GM18867 (cell line): ENCODE data around the gene TRAF3.
"Not testable (repeated sequence)": the region's sequence is repeated elsewhere in the genome, so short reads cannot be mapped to it uniquely, and the experiment has no call there.

Experiments used
- ATAC-seq: cut with Tn5 transposase; IDR thresholded peaks from one replicate; pipeline ENCODE4 v1.9.1; 2021; ENCODE audit warnings: mild to moderate bottlenecking, moderate library complexity; ENCODE audit not compliant: unreplicated experiment

Gene TRAF3

DNA sequence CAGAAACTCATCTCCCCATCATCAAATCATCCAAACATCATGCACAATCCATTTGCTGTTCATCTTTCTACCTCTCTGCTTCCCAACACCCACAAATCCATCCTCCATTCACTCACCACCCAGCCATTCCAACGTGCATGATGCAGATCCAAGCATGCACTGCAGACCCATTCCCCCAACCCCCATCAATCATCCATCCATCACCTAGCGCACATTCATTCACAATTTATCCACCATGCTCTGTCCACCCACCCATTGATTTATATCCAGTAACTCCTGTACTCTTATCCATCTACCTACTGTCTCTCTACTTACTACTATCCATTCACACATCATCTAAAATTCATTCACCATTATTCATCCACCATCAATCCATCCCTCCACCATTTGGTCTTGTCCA lies 141.2 kb downstream of the TRAF3 start:
- ATAC-seq: no peak

DNA sequence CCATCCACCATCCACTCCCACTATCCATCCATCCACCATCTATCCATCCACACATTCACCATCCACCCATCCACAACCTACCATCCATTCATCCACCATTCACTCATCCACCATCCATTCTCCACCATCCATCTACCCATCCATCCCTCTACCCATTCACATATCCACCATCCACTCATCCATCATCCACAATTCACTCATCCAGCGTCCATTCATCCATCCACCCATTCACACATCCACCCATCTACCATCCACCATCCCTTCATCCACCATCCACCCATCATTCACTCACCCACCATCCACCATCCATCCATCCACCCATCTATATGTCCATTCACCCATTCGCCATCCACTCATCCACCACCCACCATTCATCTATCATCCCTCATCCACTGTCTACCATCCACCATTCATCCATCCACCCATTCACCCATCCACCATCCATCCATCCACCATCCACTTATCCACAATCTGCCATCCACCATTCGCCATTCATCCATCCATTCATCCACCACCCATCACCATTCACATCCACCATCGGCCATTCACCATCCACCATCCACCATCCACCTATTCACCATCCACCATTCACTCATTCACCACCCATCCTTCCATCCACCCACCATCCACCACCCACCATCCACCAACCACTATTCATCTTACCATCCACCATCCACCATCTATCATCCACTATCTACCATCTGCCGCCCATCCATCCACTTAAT lies 143.2 kb downstream of the TRAF3 start:
- ATAC-seq: no peak

DNA sequence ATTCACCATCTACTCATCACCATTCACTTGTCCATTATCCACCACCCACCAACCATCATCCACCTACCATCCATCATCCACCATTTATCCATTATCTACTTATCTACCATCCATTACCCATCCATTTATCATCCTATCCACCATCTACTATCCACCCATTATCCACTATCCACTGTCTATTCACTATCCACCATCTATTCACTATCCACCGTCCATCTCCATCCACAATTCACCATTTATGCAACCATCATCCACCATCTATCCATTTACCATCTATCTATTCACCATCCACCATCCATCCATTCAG lies 143.7 kb downstream of the TRAF3 start:
- ATAC-seq: no peak

DNA sequence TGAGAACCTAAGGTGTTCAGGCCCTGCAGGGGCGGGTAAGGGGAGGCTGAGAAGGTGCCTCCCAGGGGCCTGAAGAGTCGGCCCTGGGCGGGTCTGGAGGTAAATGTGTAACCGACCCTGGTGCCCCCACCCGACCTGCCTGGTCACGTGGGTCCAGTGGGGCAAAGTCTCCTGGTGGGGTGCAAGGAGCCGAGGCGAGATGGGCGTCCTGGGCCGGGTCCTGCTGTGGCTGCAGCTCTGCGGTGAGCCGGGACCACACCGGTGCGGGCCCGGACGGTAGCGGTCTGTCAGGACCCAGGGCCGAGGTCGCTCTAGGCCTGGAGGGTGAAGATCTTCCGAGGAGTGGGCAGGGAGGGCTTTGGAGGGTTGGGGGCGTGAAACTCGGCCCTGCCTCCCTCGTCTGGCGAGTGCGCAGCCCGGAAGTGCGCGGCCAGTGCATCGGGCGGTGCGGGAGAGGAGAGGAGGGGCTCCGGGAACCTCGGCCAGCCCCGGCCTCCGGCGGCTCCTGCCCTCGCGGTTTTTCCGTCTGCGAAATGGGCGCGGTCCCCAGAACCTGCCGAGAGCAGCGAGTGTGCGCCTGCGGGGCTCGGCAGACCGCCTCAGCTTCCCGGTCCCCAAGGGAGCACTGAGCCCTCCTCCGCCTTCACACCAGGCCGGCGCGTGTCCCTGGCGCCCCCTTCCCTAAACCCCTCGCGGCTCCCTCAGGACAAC lies 145.4 kb downstream of the TRAF3 start, which contains the start of gene AMN:
TSS of gene AMN (plus strand) at position 174 of the 711 bp plus-strand sequence. CDS start at position 200, 26 bp downstream.
- ATAC-seq: no peak

DNA sequence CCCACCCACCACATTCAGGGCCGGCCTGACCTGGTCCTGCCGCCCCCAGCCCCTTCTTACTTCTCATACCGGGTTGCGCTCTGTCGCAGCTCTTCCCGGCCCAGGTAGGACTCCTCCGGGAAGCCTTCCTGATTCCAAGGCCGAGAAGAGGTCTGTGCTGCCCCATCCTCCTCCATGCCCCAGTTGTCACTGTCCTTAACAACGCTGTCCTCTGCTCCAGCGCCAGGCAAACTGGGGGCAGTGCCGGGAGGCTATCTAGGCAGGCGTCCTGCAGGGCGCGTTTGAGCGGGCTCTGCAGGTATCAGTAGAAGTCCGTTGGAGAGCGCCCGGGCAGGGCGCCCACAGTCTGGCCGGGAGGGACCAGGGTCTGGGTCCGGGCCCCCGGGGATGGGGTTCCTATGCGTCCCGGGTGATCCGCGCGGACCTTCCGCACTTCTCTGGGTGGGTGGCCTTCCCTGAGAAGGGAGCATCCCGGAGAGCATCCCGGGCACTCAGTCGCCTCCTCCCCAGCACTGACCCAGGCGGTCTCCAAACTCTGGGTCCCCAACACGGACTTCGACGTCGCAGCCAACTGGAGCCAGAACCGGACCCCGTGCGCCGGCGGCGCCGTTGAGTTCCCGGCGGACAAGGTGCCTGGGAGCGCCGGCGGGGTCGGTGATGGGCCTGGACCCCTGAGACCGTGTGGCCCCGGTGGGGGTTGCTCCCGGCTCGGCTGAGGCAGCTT lies 146.1 kb downstream of the TRAF3 start:
- no peak for ATAC-seq

DNA sequence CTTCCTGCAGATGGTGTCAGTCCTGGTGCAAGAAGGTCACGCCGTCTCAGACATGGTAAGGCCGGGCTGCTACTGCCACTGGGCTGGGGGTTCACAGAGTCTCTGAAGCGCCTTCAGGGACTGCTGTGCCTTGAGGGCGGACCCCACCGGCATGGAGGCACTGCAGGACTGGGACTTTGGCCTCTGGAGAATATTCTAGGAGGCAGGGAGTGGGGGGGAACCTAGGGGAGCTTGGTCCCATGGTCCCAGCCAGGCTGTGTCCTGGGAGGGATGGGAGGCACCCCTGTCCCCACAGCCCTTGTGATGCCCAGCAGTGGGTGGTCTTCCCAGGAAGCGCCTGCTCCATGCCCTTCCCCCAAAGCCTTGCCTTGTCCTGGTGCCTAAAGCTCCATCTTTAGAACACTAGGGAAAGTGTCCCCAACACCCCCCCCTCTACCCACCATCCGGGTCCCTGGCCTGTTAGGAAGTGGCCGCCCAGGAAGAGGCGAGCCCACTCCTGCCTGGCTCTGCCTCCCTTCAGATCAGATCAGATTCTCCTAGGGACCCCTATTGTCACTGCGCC lies 146.8 kb downstream of the TRAF3 start:
- ATAC-seq: no peak

DNA sequence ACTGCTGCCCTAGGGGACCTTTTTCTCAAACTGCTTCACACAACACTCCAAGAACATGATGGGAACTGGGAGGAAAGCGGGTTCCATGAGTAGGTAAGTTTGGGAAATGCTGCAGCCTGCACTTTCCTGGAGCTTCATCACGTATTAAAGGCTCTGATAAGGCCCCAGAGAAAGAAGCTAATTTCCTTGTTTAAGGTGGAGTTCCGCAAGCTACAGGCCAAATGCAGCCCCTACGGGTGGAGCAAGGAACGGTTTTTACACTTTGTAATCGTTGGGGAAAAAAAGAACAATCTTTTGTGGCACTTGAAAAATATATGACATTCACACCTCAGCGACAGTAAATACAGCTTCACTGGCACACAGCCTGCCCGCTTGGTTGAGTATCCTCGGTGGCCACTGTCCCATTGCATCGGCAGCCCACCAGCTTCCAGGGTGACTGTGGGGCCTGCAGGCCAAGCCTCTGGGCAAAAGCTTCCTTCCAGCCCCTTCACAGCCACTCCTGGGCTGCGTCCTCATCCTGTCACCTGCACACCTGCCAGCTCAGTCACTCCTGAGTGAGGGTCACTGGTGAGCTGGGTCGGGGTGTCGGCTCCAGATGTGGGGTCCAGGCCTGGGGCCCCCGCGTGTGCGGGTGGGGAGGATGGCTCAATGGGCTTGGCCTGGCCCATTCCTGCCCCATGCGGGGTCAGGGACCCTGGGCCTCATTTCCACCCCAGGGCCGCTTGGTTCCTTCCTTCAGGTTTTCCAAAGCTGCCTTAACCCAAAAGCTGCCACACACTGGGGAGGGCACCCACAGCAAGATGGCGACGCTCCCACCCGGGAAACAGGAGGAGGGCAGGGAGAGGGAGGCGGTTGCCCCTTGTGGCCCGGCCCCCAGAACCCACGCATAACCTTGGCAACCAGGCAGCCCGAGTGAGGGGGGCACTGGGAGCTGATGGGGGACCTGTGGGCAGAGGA lies 147.7 kb downstream of the TRAF3 start:
- ATAC-seq: no peak

DNA sequence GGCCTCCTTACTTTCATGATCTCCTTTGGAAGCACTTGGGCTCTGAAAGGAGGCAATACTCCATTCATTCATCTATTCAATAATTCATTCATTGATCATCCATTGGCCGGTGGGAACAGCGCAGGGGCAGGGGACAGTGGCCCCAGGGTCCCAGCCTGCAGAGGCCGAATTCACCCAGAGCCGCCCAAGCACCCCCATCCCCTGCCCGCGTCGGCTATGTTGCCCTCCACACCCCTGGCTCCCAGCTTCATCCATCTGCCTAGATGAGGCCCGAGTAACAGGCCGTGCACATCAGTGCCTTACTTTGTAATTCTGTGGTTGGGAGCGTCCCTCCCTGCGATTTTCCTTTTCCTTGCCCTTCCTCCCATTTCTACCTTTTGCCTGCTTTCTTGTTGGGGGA lies 148.4 kb downstream of the TRAF3 start:
- no peak for ATAC-seq

DNA sequence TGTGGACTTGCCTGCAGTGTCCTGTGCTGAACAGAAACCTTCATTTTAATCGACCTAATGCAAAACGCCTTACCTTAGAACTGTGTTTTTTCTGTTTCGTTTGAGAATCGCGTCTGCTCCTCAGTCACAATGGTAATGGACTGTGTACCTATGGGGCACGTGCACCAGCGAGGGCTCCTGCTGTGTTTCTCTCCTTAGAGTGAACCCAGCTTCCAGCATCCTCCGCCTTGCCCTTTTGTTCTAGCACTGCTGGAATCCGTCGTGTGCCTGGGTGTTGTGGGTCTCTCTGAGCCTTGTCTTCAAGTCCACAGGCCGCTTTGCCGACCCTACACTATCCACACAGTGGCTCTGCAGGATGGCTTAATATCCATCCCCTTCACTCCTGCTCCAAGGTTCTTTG lies 148.9 kb downstream of the TRAF3 start:
- ATAC-seq: no peak

DNA sequence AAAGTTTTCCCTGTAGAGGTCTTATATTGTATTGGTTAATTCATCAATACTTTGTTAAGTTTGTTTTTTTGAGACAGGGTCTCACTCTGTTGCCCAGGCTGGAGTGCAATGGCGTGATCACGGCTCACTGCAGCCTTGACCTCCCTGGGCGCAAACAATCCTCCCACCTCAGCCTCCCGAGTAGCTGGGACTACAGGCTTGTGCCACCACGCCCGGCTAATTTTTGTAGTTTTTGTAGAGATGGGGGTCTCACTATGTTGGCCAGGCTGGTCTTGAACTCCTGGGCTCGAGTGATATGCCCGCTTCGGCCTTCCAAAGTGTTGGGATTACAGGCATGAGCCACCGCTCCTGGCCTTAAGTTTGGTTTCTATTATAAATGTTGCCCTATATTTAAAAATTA lies 149.6 kb downstream of the TRAF3 start:
- not testable (repeated sequence) for ATAC-seq

DNA sequence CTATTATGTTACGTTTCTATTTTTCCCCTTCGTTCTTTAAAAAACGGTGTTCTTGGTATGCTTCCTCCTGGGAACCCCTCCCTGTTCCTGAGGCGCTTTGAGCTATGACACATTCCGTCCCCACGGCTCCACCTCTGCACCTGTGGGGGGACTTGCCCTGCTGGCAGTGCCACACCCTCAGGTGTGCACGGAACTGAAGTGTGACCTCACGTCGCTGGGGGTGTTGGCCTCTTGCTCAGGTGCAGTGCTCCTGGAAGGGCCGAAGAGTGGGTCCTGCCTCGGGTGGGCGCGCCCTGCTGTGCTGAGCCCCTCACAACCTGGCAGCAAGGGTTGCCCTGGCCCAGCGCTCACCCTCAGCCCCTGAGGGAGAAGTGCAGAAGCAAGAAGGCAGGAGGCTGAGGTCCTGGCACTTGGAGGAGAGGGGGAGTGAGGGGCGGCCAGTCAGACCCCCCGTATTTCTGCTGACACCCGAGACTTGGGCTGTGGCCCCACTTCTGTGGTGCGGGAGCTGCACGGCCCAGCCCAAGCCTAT lies 150.2 kb downstream of the TRAF3 start:
- ATAC-seq: no peak

DNA sequence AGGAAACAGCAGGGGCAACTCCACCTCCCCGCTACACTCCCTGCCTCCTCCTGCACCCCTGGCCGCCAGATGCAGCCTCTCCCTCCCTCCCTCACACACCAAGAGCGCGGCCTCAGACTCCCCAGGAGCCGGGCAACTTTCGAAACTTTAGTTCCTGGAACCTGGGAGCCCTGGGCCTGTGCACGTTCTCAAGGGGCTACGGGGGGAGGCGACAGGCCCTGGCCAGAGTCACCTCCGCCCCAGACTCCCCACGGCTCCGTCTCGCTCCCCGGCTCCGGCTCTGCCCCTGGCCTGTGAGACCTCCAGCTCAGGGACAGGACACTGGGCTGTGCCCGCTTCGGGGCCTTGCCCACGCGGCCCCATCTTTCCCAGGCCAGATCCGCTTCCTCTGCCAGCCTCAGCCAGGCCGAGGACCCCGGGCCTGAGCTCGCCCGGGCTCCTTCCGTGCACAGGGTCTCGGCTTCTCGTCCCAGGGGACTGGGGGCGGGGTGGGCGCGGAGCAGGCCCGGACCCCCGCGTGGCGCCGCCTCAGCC lies 150.7 kb downstream of the TRAF3 start:
- no peak for ATAC-seq

DNA sequence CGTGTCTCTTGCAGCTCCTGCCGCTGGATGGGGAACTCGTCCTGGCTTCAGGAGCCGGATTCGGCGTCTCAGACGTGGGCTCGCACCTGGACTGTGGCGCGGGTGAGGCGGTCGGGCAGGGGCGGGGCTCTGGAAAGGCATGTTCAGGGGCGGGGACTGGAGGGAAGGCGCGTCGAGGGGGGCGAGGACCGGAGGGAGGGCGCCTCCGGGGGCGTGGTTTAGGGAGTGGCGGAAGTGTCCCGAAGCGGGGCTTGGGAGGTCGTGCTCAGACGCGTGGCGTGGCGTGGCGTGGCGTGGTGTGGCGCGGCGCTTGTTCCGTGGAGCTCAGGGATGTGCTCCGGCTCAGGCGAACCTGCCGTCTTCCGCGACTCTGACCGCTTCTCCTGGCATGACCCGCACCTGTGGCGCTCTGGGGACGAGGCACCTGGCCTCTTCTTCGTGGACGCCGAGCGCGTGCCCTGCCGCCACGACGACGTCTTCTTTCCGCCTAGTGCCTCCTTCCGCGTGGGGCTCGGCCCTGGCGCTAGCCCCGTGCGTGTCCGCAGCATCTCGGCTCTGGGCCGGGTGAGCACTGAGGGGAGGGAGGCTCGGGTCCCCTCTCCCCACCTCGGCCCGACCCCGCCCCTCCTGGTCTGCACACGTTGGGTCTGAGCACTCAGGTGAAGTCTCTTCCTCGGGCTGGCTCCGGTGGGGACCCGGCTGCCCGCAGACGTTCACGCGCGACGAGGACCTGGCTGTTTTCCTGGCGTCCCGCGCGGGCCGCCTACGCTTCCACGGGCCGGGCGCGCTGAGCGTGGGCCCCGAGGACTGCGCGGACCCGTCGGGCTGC lies 151.4 kb downstream of the TRAF3 start:
- no peak for ATAC-seq

DNA sequence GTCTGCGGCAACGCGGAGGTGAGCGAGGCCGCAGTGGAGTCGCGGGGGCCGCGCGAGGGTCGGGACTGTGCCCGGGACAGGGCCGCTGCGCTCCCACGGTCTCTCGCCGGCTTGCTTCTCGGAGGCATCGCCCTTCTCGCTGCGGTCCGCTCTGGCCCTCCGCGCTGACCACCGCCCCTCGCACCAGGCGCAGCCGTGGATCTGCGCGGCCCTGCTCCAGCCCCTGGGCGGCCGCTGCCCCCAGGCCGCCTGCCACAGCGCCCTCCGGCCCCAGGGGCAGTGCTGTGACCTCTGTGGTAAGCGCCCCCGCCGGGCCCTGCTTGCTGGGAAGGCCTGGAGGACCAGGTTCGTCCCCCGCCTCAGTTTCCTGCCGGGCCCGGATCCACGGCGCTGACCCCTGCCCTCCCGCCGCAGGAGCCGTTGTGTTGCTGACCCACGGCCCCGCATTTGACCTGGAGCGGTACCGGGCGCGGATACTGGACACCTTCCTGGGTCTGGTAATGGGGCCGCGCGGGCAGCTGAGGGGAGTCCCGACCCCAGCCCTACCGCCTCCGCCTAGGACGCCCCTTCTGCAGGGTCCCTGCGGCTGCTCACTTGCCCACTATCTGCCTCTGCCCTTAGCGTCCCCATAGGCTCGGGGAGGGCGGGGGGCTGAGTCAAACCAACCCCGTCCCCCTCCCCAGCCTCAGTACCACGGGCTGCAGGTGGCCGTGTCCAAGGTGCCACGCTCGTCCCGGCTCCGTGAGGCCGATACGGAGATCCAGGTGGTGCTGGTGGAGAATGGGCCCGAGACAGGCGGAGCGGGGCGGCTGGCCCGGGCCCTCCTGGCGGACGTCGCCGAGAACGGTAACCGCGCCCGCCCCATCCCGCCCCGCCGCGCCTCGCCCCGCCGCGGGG lies 152.2 kb downstream of the TRAF3 start:
- no peak for ATAC-seq

DNA sequence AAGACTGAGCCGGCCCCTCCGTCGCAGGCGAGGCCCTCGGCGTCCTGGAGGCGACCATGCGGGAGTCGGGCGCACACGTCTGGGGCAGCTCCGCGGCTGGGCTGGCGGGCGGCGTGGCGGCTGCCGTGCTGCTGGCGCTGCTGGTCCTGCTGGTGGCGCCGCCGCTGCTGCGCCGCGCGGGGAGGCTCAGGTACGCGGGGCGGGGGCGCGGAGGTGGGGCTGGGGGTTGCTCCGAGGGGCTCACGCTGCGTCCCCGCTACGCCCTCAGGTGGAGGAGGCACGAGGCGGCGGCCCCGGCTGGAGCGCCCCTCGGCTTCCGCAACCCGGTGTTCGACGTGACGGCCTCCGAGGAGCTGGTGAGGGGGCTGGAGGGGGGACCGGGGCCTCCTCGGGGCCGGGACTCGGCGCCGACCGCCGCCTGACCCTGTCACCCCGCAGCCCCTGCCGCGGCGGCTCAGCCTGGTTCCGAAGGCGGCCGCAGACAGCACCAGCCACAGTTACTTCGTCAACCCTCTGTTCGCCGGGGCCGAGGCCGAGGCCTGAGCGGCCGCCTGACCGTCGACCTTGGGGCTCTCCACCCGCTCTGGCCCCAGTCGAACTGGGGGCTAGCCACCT lies 153.0 kb downstream of the TRAF3 start:
- no peak for ATAC-seq

DNA sequence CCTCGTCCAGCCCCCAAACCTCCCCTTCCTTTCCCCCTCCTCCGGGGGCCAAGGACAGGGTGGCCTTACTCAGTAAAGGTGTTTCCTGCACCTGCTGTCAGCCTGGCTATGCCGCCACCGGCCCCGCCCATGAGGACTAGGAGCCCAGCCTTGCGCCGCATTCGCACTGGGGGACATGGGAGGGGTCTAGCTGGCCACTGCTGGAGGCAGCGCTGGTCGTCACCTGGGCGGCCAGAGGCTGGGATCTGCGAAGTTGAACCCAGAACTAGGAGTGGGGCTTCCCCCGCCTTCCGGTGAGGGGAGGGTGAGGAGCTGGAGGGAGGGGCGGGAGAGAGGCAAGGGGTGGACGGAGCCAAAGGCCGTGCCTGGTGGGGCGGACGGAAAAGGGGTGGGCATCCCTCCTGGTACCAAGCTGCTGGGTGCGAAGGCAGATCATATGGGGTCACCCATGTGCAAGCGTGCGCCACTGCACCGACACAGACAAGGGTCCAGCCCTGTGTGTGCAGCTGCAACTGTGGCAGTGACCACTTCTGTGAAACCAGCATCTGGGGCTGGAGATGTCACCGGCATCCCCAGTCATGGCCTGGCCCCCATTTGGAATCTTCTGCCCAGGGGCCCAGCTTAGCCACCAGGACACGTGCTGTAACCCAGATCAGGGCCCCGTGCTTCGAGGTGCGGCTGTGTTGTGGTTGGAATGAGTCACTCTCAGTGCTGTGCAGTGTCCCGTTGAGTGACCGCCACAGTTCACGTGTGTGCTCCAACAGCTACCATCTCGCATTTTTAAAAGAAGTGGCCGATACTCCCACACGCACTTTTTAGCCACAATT lies 153.7 kb downstream of the TRAF3 start:
- no peak for ATAC-seq
